ENCODE measurements around the gene CPNE2.
"Not testable (repeated sequence)": the region's sequence is repeated elsewhere in the genome, so short reads cannot be mapped to it uniquely, and the experiment has no call there.

CPNE2 gene

GRCh38 chr16:57069053-57069452 is 23.3 kb upstream of the CPNE2 start:
- DNase-seq (ENCODE audit: low read depth) = no peak
- no peak overlapping the region for H3K4me3 ChIP-seq (ENCODE audit: low read depth, low read length)
- no peak for TF ChIP-seq CTCF (IDR thresholded peaks at IDR 0.05; ENCODE audit: low read depth, low read length, missing control alignments)

- no peak for DNase-seq (ENCODE audit: low read depth)
- H3K4me3 ChIP-seq (ENCODE audit: low read depth, low read length) = no peak overlapping the region
- no peak for TF ChIP-seq CTCF (IDR thresholded peaks at IDR 0.05; ENCODE audit: low read depth, low read length, missing control alignments)
Measured at GRCh38 chr16:57069635-57070370, 22.6 kb upstream of the CPNE2 start.

- TF ChIP-seq CTCF (IDR thresholded peaks at IDR 0.05; ENCODE audit: low read depth, low read length, missing control alignments) = no peak
- no peak overlapping the region for H3K4me3 ChIP-seq (ENCODE audit: low read depth, low read length)
- DNase-seq (ENCODE audit: low read depth) = no peak
Measured at GRCh38 chr16:57070424-57070823, 22.0 kb upstream of the CPNE2 start.

GRCh38 chr16:57071081-57071732 is 21.2 kb upstream of the CPNE2 start:
- DNase-seq (ENCODE audit: low read depth) = not testable (repeated sequence)

GRCh38 chr16:57071831-57072582 is 20.4 kb upstream of the CPNE2 start:
- H3K4me3 ChIP-seq (ENCODE audit: low read depth, low read length) = no peak overlapping the region
- DNase-seq (ENCODE audit: low read depth) = no peak
- no peak for TF ChIP-seq CTCF (IDR thresholded peaks at IDR 0.05; ENCODE audit: low read depth, low read length, missing control alignments)

More at GRCh38 chr16:57071081-57071732, 21.2 kb upstream of the CPNE2 start:
- not testable (repeated sequence) for H3K4me3 ChIP-seq (ENCODE audit: low read depth, low read length)

GRCh38 chr16:57072616-57073275 is 19.6 kb upstream of the CPNE2 start:
- no peak overlapping the region for H3K4me3 ChIP-seq (ENCODE audit: low read depth, low read length)
- no peak for TF ChIP-seq CTCF (IDR thresholded peaks at IDR 0.05; ENCODE audit: low read depth, low read length, missing control alignments)
- DNase-seq (ENCODE audit: low read depth) = no peak

- no peak for TF ChIP-seq CTCF (IDR thresholded peaks at IDR 0.05; ENCODE audit: low read depth, low read length, missing control alignments)
- no peak overlapping the region for H3K4me3 ChIP-seq (ENCODE audit: low read depth, low read length)
- no peak for DNase-seq (ENCODE audit: low read depth)
Measured at GRCh38 chr16:57077714-57078113, 14.7 kb upstream of the CPNE2 start.

Data from GM12864 (cell line).